Fibroblast of skin of right quadriceps (primary cell): ENCODE results near the gene BACE2.
"Not testable (repeated sequence)": the region's sequence is repeated elsewhere in the genome, so short reads cannot be mapped to it uniquely, and the experiment has no call there.

ENCODE experiments used
- DNase-seq: peaks from one replicate; pipeline ENCODE4 v3.0.0-alpha.2; 2013

BACE2 gene

GRCh38 chr21:41243107-41243506 lies 75.1 kb downstream of the BACE2 start:
- DNase-seq, result no peak

DNA sequence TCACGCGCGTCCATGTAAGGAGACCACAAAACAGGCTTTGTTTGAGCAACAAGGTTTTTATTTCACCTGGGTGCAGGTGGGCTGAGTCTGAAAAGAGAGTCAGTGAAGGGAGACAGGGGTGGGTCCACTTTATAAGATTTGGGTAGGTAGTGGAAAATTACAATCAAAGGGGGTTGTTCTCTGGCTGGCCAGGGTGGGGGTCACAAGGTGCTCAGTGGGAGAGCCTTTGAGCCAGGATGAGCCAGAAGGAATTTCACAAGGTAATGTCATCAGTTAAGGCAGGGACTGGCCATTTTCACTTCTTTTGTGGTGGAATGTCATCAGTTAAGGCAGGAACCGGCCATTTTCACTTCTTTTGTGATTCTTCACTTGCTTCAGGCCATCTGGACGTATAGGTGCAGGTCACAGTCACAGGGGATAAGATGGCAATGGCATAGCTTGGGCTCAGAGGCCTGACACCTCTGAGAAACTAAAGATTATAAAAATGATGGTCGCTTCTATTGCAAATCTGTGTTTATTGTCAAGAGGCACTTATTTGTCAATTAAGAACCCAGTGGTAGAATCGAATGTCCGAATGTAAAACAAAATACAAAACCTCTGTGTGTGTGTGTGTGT lies 76.4 kb downstream of the BACE2 start:
- DNase-seq, result not testable (repeated sequence)

- no peak for DNase-seq
Observed at GRCh38 chr21:41245509-41246135, 77.7 kb downstream of the BACE2 start.

DNA sequence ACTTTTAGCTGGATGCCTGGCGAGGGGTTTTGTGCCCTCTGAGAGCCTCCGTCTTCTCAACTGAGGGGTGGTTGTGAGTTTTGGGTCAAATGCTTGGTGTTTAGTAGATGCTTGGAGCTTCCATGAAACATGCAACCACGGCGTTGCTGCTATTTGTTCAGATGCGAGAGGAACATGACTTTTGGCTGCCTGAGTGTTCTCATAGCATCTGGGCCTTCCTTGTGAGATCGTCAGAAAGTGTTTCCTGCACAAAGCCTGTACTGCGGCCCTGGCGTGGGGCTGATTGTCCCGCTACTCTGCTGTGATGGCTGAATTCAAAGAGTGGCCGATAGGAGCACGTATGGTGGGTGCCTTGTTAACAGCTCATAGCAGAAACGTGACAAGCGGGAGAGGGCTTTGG lies 78.8 kb downstream of the BACE2 start:
- DNase-seq, result no peak

GRCh38 chr21:41247561-41248545 lies 79.9 kb downstream of the BACE2 start:
- DNase-seq, result no peak

DNA sequence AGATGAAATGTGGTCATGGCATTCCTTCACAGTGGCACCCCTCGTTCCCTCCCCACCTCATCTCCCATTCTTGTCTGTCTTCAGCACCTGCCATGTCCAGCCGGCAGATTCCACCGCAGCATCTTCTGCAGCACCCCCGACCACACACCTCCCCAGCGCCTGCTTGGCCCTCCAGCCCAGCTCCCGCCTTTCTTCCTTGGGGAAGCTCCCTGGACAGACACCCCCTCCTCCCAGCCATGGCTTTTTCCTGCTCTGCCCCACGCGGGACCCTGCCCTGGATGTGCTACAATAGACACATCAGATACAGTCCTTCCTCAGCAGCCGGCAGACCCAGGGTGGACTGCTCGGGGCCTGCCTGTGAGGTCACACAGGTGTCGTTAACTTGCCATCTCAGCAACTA lies 81.5 kb downstream of the BACE2 start:
- no peak for DNase-seq

GRCh38 chr21:41250519-41250918 lies 82.6 kb downstream of the BACE2 start:
- no peak for DNase-seq

- DNase-seq, result peak; percentile 28
Observed at GRCh38 chr21:41251961-41252642, 84.1 kb downstream of the BACE2 start.

DNA sequence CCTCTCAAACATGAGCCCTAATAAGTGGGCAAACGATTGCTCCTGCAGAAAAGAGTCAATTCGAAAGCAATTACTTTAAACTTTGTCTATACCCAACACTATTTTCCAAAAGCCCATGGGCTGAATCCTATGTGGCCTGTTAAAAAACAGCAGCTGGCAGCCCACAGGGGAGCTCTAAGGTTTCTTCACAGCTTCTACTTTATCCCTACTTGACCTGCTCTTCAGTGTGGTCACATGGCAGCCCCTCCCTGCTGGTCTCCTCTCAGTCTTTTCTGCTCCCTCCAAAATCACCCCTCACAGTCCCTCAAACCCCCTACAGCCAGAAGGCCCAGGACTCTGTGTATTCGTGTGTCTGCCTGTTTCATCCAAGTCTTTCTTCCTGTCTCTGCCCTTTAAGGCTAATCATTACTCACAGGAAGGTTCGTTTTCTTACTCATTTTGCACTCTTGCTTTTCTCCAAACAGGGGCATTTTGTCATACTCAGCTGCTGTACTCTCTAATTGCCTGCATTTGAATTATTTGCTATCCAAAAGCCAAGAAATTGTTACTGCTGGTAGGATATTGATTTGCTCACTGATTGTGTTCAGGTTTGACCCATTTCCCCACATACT lies 86.2 kb downstream of the BACE2 start:
- no peak for DNase-seq

- DNase-seq, result no peak
Observed at GRCh38 chr21:41255190-41255589, 87.2 kb downstream of the BACE2 start.

DNA sequence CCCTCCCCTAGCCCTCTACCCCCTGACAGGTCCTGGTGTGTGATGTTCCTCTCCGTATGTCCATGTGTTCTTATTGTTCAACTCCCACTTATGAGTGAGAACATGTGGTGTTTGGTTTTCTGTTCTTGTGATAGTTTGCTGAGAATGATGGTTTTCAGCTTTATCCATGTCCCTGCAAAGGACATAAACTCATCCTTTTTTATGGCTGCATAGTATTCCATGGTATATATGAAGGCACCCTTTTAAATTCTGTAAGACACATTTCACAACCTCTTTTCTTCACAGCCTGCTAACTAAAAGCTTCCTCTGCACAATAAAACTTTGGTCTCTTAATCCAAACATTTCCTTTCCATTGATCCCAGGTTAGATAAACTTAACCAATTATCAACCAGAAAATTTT lies 88.3 kb downstream of the BACE2 start:
- DNase-seq, result not testable (repeated sequence)

DNA sequence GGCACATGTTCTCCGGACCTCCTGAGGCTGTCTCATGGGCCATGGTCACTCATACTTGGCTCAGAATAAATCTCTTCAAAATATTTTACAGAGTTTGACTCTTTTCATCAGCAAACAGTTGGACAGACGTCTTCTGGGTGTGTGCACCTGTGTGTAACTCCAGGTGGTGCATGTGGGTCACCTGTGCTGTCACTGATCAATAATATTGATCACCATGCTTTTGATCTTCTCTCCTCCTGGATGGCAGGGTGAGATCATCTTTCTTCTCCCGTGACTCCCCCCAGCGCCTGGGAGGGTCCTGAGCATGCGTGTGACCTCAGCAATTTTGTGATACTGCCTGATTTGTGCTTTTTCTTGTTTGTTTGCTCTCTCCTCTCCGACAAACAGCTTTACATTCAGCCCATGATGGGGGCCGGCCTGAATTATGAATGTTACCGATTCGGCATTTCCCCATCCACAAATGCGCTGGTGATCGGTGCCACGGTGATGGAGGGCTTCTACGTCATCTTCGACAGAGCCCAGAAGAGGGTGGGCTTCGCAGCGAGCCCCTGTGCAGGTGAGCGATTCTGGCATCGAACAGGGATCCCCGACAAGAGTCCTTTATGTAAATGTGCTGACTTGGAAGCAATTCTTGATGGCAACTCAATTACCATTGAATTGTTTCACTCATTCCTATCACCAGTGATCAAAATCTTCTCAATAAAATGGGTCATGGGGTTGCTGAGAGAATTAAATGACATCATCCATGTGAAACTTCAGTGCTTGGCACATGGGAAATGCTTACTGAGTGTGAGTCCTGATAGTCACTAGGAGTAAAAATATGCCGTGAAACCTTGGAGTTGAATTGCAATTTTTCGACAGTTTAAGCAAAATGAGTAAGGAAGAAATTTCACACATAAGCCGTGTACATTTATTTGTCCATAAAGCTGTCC lies 89.1 kb downstream of the BACE2 start:
- no peak for DNase-seq

DNA sequence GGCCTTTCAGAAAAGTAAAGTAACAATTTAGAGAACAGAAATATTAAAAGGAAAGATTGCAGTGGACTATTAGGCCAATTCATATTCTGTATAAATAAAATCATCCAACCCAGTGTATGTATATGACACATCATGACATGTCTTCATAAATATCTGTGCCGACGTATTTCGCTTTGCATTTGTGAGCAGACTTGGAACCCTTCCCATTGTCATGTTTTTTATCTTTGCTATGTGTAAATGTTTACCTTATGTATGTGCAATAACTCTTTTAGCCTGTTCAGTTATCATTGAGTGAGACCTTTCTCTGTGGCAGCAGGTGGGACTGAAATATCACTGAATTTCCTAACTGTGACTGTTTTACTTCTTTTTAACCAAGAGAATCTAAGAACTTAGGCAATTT lies 90.7 kb downstream of the BACE2 start:
- peak; percentile 13 for DNase-seq

GRCh38 chr21:41260428-41260827 lies 92.5 kb downstream of the BACE2 start:
- no peak for DNase-seq

- no peak for DNase-seq
Observed at GRCh38 chr21:41267346-41267745, 99.4 kb downstream of the BACE2 start.

GRCh38 chr21:41269535-41269934 lies 101.6 kb downstream of the BACE2 start:
- no peak for DNase-seq

- no peak for DNase-seq
Observed at GRCh38 chr21:41277196-41277595, 109.2 kb downstream of the BACE2 start.

DNA sequence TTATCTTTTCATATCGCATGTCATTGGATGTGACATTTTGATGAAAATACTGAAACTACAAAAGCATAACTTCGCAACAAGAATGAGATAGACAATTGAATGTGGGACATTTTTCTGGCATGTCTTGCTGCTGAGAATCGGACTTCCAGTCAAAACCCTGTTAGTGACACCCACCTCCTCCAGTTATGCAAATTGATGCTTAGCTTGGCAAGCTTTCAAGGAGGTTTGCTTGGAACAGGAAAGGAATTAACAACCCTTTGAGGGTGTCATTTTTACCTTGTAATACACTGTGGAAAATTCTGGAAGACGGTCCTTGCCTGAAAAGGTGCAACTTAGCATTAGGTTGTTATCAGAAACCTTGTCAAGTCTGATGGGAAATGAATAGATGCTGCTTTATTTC lies 109.9 kb downstream of the BACE2 start:
- DNase-seq, result no peak

- DNase-seq, result peak; percentile 70
Observed at GRCh38 chr21:41280115-41280919, 112.4 kb downstream of the BACE2 start.

DNA sequence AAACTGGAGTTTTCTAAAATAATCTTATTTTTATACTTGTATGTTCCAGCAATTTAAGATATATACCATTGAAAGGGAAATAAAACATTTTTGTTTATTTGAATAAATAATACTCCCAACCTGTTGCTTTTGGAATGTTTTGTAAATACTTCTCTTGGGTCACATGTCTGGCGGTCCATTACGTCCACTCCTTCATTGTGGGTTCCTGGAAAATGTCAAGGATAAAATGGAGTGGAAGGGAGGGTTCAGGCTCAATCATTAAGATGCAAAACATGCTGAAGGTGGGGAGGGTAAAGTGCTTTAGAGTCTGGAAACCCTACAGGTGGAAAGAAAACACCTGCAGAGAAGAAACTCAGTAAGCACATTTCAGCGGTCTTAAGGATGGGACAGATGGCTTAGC lies 114.5 kb downstream of the BACE2 start:
- no peak for DNase-seq
